PFSK-1 (cell line): ENCODE measurements around the gene PPP3CA.

Experiments
- FOXP2 ChIP-seq: optimal IDR thresholded peaks from 2 replicates; pipeline ENCODE3; 2011; ENCODE audit warnings: borderline replicate concordance, control low read depth, inconsistent platforms; ENCODE audit not compliant: insufficient read depth; ENCODE audit errors: extremely low read length, extremely low read depth
- POLR2AphosphoS5 ChIP-seq: IDR thresholded peaks from 2 replicates; pipeline ENCODE4 v1.6.1; 2012; ENCODE audit warnings: low read depth, mild to moderate bottlenecking, control low read depth, low read length, moderate library complexity
- SIN3A ChIP-seq: IDR thresholded peaks from 2 replicates; pipeline ENCODE4 v1.6.1; 2012; ENCODE audit warnings: mild to moderate bottlenecking, low read length, moderate library complexity, borderline replicate concordance; ENCODE audit not compliant: insufficient read depth
- TAF1 ChIP-seq: IDR thresholded peaks from 2 replicates; pipeline ENCODE4 v1.6.1; 2012; ENCODE audit warnings: low read length, control low read depth, borderline replicate concordance; ENCODE audit not compliant: insufficient read depth
- TF ChIP-seq, protein P1 (sequence below), 2 experiments: IDR thresholded peaks; 2 replicates each; pipeline versions ENCODE4 v1.6.1 to v1.8.0; 2011 to 2012; ENCODE audit warnings: low read depth in 2 of 2, low read length in 2 of 2, control low read depth in 1 of 2, inconsistent platforms in 1 of 2, mild to moderate bottlenecking in 1 of 2, moderate library complexity in 1 of 2; ENCODE audit not compliant: insufficient read depth in 1 of 2

The PPP3CA gene

GRCh38 chr4:101356928-101357327, 9.6 kb upstream of the PPP3CA start:
- TF ChIP-seq, protein P1, sequence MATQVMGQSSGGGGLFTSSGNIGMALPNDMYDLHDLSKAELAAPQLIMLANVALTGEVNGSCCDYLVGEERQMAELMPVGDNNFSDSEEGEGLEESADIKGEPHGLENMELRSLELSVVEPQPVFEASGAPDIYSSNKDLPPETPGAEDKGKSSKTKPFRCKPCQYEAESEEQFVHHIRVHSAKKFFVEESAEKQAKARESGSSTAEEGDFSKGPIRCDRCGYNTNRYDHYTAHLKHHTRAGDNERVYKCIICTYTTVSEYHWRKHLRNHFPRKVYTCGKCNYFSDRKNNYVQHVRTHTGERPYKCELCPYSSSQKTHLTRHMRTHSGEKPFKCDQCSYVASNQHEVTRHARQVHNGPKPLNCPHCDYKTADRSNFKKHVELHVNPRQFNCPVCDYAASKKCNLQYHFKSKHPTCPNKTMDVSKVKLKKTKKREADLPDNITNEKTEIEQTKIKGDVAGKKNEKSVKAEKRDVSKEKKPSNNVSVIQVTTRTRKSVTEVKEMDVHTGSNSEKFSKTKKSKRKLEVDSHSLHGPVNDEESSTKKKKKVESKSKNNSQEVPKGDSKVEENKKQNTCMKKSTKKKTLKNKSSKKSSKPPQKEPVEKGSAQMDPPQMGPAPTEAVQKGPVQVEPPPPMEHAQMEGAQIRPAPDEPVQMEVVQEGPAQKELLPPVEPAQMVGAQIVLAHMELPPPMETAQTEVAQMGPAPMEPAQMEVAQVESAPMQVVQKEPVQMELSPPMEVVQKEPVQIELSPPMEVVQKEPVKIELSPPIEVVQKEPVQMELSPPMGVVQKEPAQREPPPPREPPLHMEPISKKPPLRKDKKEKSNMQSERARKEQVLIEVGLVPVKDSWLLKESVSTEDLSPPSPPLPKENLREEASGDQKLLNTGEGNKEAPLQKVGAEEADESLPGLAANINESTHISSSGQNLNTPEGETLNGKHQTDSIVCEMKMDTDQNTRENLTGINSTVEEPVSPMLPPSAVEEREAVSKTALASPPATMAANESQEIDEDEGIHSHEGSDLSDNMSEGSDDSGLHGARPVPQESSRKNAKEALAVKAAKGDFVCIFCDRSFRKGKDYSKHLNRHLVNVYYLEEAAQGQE (IDR thresholded peaks at IDR 0.05; ENCODE audit: insufficient read depth in 1 of 2, low read depth in 2 of 2, low read length in 2 of 2), result no peak
- TF ChIP-seq SIN3A (no peak), FOXP2 (no peak)

- TF ChIP-seq TAF1, result no peak
- TF ChIP-seq FOXP2, result no peak
- TF ChIP-seq, protein P1 (IDR thresholded peaks at IDR 0.05; ENCODE audit: insufficient read depth in 1 of 2, low read depth in 2 of 2, low read length in 2 of 2), result no peak
- no peak for TF ChIP-seq POLR2AphosphoS5
- TF ChIP-seq SIN3A, result no peak
Observed at GRCh38 chr4:101355767-101356702, 8.7 kb upstream of the PPP3CA start.

DNA sequence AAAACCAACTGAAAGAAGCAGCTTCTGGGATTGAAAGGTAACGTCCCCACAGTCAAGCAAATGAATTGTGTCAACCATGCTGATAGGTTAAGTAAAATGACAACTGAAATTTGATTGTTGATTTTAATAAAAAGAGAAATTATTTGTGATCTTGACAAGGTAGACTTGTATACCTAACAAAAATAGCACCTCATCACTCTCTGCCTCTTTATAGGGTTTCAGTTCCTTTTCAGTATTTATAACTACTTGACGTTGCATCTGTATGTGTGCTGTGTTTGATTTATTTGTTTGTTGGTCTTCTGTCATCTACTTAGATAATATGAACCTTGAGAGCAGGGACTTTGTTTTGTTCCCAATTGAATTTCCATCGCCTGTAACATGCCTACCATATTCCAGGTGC, 7.9 kb upstream of the PPP3CA start:
- no peak for TF ChIP-seq FOXP2
- TF ChIP-seq, protein P1 (IDR thresholded peaks at IDR 0.05; ENCODE audit: insufficient read depth in 1 of 2, low read depth in 2 of 2, low read length in 2 of 2), result no peak
- TF ChIP-seq POLR2AphosphoS5, result no peak
- TF ChIP-seq SIN3A, result no peak
- TF ChIP-seq TAF1, result no peak

DNA sequence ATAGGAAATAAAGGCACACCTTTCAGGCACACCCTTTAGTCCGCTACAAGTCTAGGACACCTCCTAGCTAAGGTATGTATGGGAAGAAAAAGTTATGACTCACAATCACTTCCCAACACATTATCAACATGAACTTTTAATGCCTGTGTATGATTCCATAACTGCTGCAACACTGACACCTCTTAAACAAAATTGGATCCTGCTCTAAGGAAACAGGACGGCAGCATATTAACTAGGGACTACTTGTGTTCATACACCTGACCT, 2.4 kb upstream of the PPP3CA start:
- TF ChIP-seq POLR2AphosphoS5, result no peak
- TF ChIP-seq TAF1, result no peak
- TF ChIP-seq, protein P1 (IDR thresholded peaks at IDR 0.05; ENCODE audit: insufficient read depth in 1 of 2, low read depth in 2 of 2, low read length in 2 of 2), result no peak
